ENCODE results near the gene ABCA4.

The ABCA4 gene

DNA sequence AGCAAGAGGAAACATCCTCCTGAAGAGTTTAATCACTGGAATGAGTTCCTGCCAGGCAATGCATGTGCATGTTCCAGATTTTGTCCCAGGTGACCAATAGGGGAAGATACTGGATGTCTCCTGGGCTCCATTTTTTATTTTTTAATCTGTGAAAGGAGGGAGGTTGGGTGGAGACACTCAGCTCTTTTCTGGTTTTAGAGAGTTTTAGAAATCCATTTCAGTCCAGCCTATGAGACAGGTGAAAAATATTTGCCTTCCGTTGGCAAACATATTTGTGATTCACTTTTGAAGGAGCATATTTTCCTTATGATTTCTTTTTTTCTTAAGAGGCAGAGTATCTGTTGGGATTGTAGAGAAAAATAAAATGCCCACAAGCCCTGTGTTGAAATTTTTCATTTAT lies 70.7 kb downstream of the ABCA4 start:
- H3K9me2 ChIP-seq (replicated peaks; ENCODE audit: insufficient read depth, low read length): no peaks in the 10 kb centered on the region
- no peaks in the 10 kb centered on the region for H3K79me2 ChIP-seq (ENCODE audit: low read length)
- H4K20me1 ChIP-seq (ENCODE audit: insufficient read depth, low read length): no peaks in the 10 kb centered on the region
- no peak overlapping the region for H3K9ac ChIP-seq (ENCODE audit: low read length)
- TF ChIP-seq, protein P1, sequence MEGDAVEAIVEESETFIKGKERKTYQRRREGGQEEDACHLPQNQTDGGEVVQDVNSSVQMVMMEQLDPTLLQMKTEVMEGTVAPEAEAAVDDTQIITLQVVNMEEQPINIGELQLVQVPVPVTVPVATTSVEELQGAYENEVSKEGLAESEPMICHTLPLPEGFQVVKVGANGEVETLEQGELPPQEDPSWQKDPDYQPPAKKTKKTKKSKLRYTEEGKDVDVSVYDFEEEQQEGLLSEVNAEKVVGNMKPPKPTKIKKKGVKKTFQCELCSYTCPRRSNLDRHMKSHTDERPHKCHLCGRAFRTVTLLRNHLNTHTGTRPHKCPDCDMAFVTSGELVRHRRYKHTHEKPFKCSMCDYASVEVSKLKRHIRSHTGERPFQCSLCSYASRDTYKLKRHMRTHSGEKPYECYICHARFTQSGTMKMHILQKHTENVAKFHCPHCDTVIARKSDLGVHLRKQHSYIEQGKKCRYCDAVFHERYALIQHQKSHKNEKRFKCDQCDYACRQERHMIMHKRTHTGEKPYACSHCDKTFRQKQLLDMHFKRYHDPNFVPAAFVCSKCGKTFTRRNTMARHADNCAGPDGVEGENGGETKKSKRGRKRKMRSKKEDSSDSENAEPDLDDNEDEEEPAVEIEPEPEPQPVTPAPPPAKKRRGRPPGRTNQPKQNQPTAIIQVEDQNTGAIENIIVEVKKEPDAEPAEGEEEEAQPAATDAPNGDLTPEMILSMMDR (IDR thresholded peaks at IDR 0.05; ENCODE audit: low read length): no peak
- H2AFZ ChIP-seq (ENCODE audit: low read length): no peak overlapping the region
- no peak overlapping the region for H3K4me3 ChIP-seq (ENCODE audit: low read length)
- no peak for DNase-seq
- H3K36me3 ChIP-seq (replicated peaks; ENCODE audit: insufficient read depth, low read length): no peaks in the 10 kb centered on the region
- H3K27ac ChIP-seq (ENCODE audit: low read length): no peak overlapping the region
- H3K9me3 ChIP-seq (replicated peaks; ENCODE audit: insufficient read depth, low read length): no peaks in the 10 kb centered on the region
- no peaks in the 10 kb centered on the region for H3K27me3 ChIP-seq (replicated peaks; ENCODE audit: insufficient read depth, low read length)
- no peak overlapping the region for H3K4me2 ChIP-seq (ENCODE audit: low read depth, low read length)
- no peaks in the 10 kb centered on the region for H3K4me1 ChIP-seq (ENCODE audit: low read length)
- no peaks in the 10 kb centered on the region for H3F3A ChIP-seq (ENCODE audit: insufficient read depth, low read length)

GRCh38 chr1:94049791-94050190 lies 71.2 kb downstream of the ABCA4 start:
- DNase-seq: no peak
- Histone ChIP-seq H3F3A (ENCODE audit: insufficient read depth, low read length) (no peaks in the 10 kb centered on the region), H3K4me2 (ENCODE audit: low read depth, low read length) (no peak overlapping the region), H4K20me1 (ENCODE audit: insufficient read depth, low read length) (no peaks in the 10 kb centered on the region), H3K36me3 (replicated peaks; ENCODE audit: insufficient read depth, low read length) (no peaks in the 10 kb centered on the region), H3K27me3 (replicated peaks; ENCODE audit: insufficient read depth, low read length) (no peaks in the 10 kb centered on the region), H3K9me3 (replicated peaks; ENCODE audit: insufficient read depth, low read length) (no peaks in the 10 kb centered on the region), H3K9ac (ENCODE audit: low read length) (no peak overlapping the region), H3K9me2 (replicated peaks; ENCODE audit: insufficient read depth, low read length) (no peaks in the 10 kb centered on the region), H3K79me2 (ENCODE audit: low read length) (no peaks in the 10 kb centered on the region), H2AFZ (ENCODE audit: low read length) (no peak overlapping the region), H3K4me1 (ENCODE audit: low read length) (no peaks in the 10 kb centered on the region), H3K4me3 (ENCODE audit: low read length) (no peak overlapping the region), H3K27ac (ENCODE audit: low read length) (no peak overlapping the region)
- TF ChIP-seq, protein P1 (IDR thresholded peaks at IDR 0.05; ENCODE audit: low read length): no peak
- TF ChIP-seq EZH2phosphoT487 (IDR thresholded peaks at IDR 0.05; ENCODE audit: low read length) (no peak), EZH2 (optimal IDR thresholded peaks at IDR 0.05; ENCODE audit: low read depth, low read length) (no peak)

DNA sequence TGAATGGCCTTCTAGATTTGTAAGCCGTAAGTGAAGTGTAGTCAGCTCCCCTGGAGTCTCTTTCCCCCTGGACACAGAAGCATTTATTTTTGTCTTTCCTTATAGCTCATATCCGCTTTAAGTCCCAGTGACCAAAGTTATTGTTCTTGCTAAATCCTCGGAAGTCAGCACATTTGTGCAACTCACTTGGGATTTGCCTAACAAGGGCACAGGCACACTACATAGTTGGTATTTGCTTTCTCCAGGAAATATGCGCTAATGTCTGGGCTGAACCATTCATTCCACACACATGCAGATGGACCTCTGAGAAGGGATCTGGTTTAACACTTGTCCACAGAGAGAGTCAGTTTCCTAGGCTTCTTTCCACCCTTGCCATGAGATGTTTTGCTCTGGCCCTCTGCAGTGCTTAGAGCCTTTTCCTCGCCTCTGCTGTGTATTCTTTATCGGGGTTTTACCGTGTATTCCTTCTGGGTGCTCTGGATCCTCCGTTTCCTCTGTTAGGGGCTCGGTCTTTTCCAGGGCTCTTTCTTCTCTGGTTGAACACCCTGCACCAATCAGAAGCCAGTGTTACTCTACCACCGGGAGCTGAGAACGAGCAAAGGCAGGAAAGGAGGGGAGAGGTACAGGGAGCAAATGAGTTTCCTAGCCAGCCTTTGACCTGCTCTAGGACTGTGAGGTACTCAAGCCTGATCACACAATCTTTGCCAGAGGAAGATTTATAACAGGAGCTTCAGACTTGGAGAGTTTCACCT lies 72.4 kb downstream of the ABCA4 start:
- Histone ChIP-seq H3K27ac (ENCODE audit: low read length) (no peak overlapping the region), H3K79me2 (ENCODE audit: low read length) (no peaks in the 10 kb centered on the region), H3K9me2 (replicated peaks; ENCODE audit: insufficient read depth, low read length) (no peaks in the 10 kb centered on the region), H3K4me1 (ENCODE audit: low read length) (no peaks in the 10 kb centered on the region), H3K4me2 (ENCODE audit: low read depth, low read length) (no peak overlapping the region), H3K27me3 (replicated peaks; ENCODE audit: insufficient read depth, low read length) (no peaks in the 10 kb centered on the region), H3K9ac (ENCODE audit: low read length) (no peak overlapping the region), H2AFZ (ENCODE audit: low read length) (no peak overlapping the region), H3F3A (ENCODE audit: insufficient read depth, low read length) (no peaks in the 10 kb centered on the region), H3K36me3 (replicated peaks; ENCODE audit: insufficient read depth, low read length) (no peaks in the 10 kb centered on the region), H4K20me1 (ENCODE audit: insufficient read depth, low read length) (no peaks in the 10 kb centered on the region), H3K4me3 (ENCODE audit: low read length) (no peak overlapping the region), H3K9me3 (replicated peaks; ENCODE audit: insufficient read depth, low read length) (no peaks in the 10 kb centered on the region)
- TF ChIP-seq EZH2 (optimal IDR thresholded peaks at IDR 0.05; ENCODE audit: low read depth, low read length): no peak
- no peak for TF ChIP-seq EZH2phosphoT487 (IDR thresholded peaks at IDR 0.05; ENCODE audit: low read length)
- TF ChIP-seq, protein P1 (IDR thresholded peaks at IDR 0.05; ENCODE audit: low read length): no peak
- DNase-seq: no peak
